Mesenchymal stem cell (in vitro differentiated cells and primary cell): ENCODE results near the gene FAM180A.
"Not testable (repeated sequence)": the region's sequence is repeated elsewhere in the genome, so short reads cannot be mapped to it uniquely, and the experiment has no call there.

ENCODE experiments used
- DNase-seq: peaks from one replicate; pipeline ENCODE4 v3.0.0-alpha.2; 2013
- H2AFZ ChIP-seq: one replicate; pipeline ENCODE4 v1.6.1; 2013; ENCODE audit warnings: low read depth, mild to moderate bottlenecking, control low read depth, inconsistent platforms, low read length, moderate library complexity
- H2AK5ac ChIP-seq: 2 replicates; pipeline ENCODE4 v1.6.1; 2013; ENCODE audit warnings: low read length, moderate library complexity, mild to moderate bottlenecking, inconsistent platforms; ENCODE audit not compliant: severe bottlenecking
- H2BK120ac ChIP-seq: one replicate; pipeline ENCODE4 v1.6.1; 2013; ENCODE audit warnings: low read depth, mild to moderate bottlenecking, inconsistent platforms, low read length, moderate library complexity
- H2BK12ac ChIP-seq, 2 experiments: one replicate each; pipeline ENCODE4 v1.6.1; 2013; ENCODE audit warnings: inconsistent platforms in 2 of 2, low read length in 2 of 2, mild to moderate bottlenecking in 2 of 2, moderate library complexity in 2 of 2, control low read depth in 1 of 2
- H2BK15ac ChIP-seq: one replicate; pipeline ENCODE4 v1.6.1; 2013; ENCODE audit warnings: mild to moderate bottlenecking, low read depth, inconsistent platforms; ENCODE audit not compliant: poor library complexity, severe bottlenecking
- H2BK5ac ChIP-seq: 2 replicates; pipeline ENCODE4 v1.6.1; 2013; ENCODE audit warnings: low read depth, mild to moderate bottlenecking, low read length, control low read depth, inconsistent platforms; ENCODE audit not compliant: poor library complexity, severe bottlenecking
- H3K14ac ChIP-seq, 2 experiments: one replicate each; pipeline ENCODE4 v1.6.1; 2013; ENCODE audit warnings: inconsistent platforms in 2 of 2, low read length in 2 of 2, control low read depth in 1 of 2, mild to moderate bottlenecking in 1 of 2, moderate library complexity in 1 of 2
- H3K18ac ChIP-seq, 2 experiments: one replicate each; pipeline ENCODE4 v1.6.1; 2013; ENCODE audit warnings: inconsistent platforms in 2 of 2, low read length in 2 of 2, control low read depth in 1 of 2, low read depth in 1 of 2, mild to moderate bottlenecking in 1 of 2
- H3K23ac ChIP-seq, 2 experiments: one replicate each; pipeline ENCODE4 v1.6.1; 2013; ENCODE audit warnings: inconsistent platforms in 2 of 2, low read length in 2 of 2, mild to moderate bottlenecking in 2 of 2, moderate library complexity in 2 of 2, control low read depth in 1 of 2
- H3K27ac ChIP-seq: 2 replicates; pipeline ENCODE4 v1.5.1; 2013; ENCODE audit warnings: mild to moderate bottlenecking, moderate library complexity, low read length, control low read depth, inconsistent platforms; ENCODE audit not compliant: poor library complexity, severe bottlenecking
- H3K27me3 ChIP-seq, 2 experiments: 2 replicates each; pipeline versions ENCODE4 v1.6.1 to v1.7.0; 2013; ENCODE audit warnings: low read length in 2 of 2, mild to moderate bottlenecking in 2 of 2, moderate library complexity in 2 of 2, control low read depth in 1 of 2, inconsistent platforms in 1 of 2; ENCODE audit not compliant: control insufficient read depth in 1 of 2, insufficient read depth in 1 of 2
- H3K36me3 ChIP-seq, 2 experiments: 2 replicates each; pipeline versions ENCODE4 v1.6.1 to v1.7.0; 2013; ENCODE audit warnings: low read length in 2 of 2, control low read depth in 1 of 2, inconsistent platforms in 1 of 2, low read depth in 1 of 2, mild to moderate bottlenecking in 1 of 2; ENCODE audit not compliant: insufficient read depth in 2 of 2, control insufficient read depth in 1 of 2
- H3K4ac ChIP-seq, 2 experiments: one replicate each; pipeline ENCODE4 v1.6.1; 2013; ENCODE audit warnings: inconsistent platforms in 2 of 2, low read length in 2 of 2, mild to moderate bottlenecking in 2 of 2, moderate library complexity in 2 of 2, control low read depth in 1 of 2, low read depth in 1 of 2
- H3K4me1 ChIP-seq: 2 replicates; pipeline ENCODE4 v1.6.1; 2013; ENCODE audit warnings: low read depth, low read length, control low read depth; ENCODE audit not compliant: control insufficient read depth, insufficient read depth
- H3K4me2 ChIP-seq: 2 replicates; pipeline ENCODE4 v1.6.1; 2013; ENCODE audit warnings: low read length, mild to moderate bottlenecking, inconsistent platforms; ENCODE audit not compliant: poor library complexity, severe bottlenecking
- H3K4me3 ChIP-seq, 2 experiments: 2 replicates each; pipeline versions ENCODE4 v1.5.1 to v1.7.0; 2013; ENCODE audit warnings: low read length in 2 of 2, mild to moderate bottlenecking in 2 of 2, control low read depth in 1 of 2, low read depth in 1 of 2; ENCODE audit not compliant: insufficient read depth in 1 of 2
- H3K79me1 ChIP-seq: replicated peaks from 2 replicates; pipeline ENCODE4 v1.6.1; 2013; ENCODE audit warnings: mild to moderate bottlenecking, control low read depth, low read length, inconsistent platforms; ENCODE audit not compliant: poor library complexity, severe bottlenecking
- H3K9ac ChIP-seq: 2 replicates; pipeline ENCODE4 v1.7.0; 2013; ENCODE audit warnings: mild to moderate bottlenecking, low read length, moderate library complexity
- H3K9me3 ChIP-seq: 2 replicates; pipeline ENCODE4 v1.7.0; 2013; ENCODE audit warnings: mild to moderate bottlenecking, low read length; ENCODE audit not compliant: control insufficient read depth
- H4K8ac ChIP-seq: one replicate; pipeline ENCODE4 v1.6.1; 2013; ENCODE audit warnings: inconsistent platforms, mild to moderate bottlenecking, low read length, moderate library complexity
- H4K91ac ChIP-seq: one replicate; pipeline ENCODE4 v1.6.1; 2013; ENCODE audit warnings: mild to moderate bottlenecking, low read length, inconsistent platforms
- WGBS: methylation state at CpG from one replicate; pipeline ENCODE4 v1.1.7; 2013; ENCODE audit warnings: mixed read lengths; 5-methylcytosine and 5-hydroxymethylcytosine counted together

Gene FAM180A

GRCh38 chr7:135704074-135704473, 44.5 kb downstream of the FAM180A start:
- H3K9ac ChIP-seq = no peak overlapping the region
- H3K79me1 ChIP-seq = no peaks in the 10 kb centered on the region
- H2BK12ac ChIP-seq = no peak overlapping the region
- no peak overlapping the region for H3K23ac ChIP-seq
- no peak overlapping the region for H2BK5ac ChIP-seq
- H3K4me1 ChIP-seq = no peaks in the 10 kb centered on the region
- no peak overlapping the region for H3K4me3 ChIP-seq
- H4K91ac ChIP-seq = no peak overlapping the region
- no peak overlapping the region for H3K4ac ChIP-seq
- no peak overlapping the region for H3K4me2 ChIP-seq
- WGBS = 55% methylated on average over 2 of the region's 2 CpGs
- no peak overlapping the region for H4K8ac ChIP-seq
- no peak for DNase-seq
- no peak overlapping the region for H2AFZ ChIP-seq
- no peak overlapping the region for H2BK15ac ChIP-seq
- no peak overlapping the region for H3K18ac ChIP-seq
- H2AK5ac ChIP-seq = no peak overlapping the region
- H3K27me3 ChIP-seq = peaks cover 0 to 5% of the 10 kb centered on the region in 2 experiments
- H3K9me3 ChIP-seq = no peaks in the 10 kb centered on the region
- H3K36me3 ChIP-seq = peaks cover 3 to 70% of the 10 kb centered on the region in 2 experiments
- no peak overlapping the region for H3K27ac ChIP-seq
- H2BK120ac ChIP-seq = no peak overlapping the region
- H3K14ac ChIP-seq = no peak overlapping the region

GRCh38 chr7:135697276-135698049, 51.1 kb downstream of the FAM180A start:
- no peak overlapping the region for H4K91ac ChIP-seq
- no peak for DNase-seq

GRCh38 chr7:135693558-135693957, 55.1 kb downstream of the FAM180A start:
- Histone ChIP-seq H3K4me1 (peaks cover 4% of the 10 kb centered on the region), H3K14ac (peak overlapping the region in 1 of 2 experiments; percentile 14), H2BK120ac (no peak overlapping the region), H3K36me3 (peaks cover 5 to 67% of the 10 kb centered on the region in 2 experiments), H3K27me3 (no peaks in the 10 kb centered on the region), H3K4me3 (no peak overlapping the region), H3K79me1 (peaks cover 4% of the 10 kb centered on the region), H3K9ac (no peak overlapping the region), H3K9me3 (no peaks in the 10 kb centered on the region), H2BK12ac (no peak overlapping the region), H2BK5ac (no peak overlapping the region), H4K8ac (no peak overlapping the region), H3K23ac (no peak overlapping the region), H3K4ac (no peak overlapping the region), H2BK15ac (no peak overlapping the region), H2AFZ (no peak overlapping the region), H4K91ac (no peak overlapping the region), H3K4me2 (no peak overlapping the region), H2AK5ac (no peak overlapping the region), H3K18ac (no peak overlapping the region), H3K27ac (no peak overlapping the region)
- DNase-seq = no peak
- WGBS = 93% methylated on average over 3 of the region's 4 CpGs

More at GRCh38 chr7:135697276-135698049, 51.1 kb downstream of the FAM180A start:
- H4K8ac ChIP-seq = no peak overlapping the region
- no peak overlapping the region for H3K23ac ChIP-seq
- no peak overlapping the region for H3K18ac ChIP-seq
- H3K4me1 ChIP-seq = peaks cover 2% of the 10 kb centered on the region
- no peak overlapping the region for H2AFZ ChIP-seq
- no peak overlapping the region for H3K27ac ChIP-seq
- no peak overlapping the region for H2BK15ac ChIP-seq
- H2AK5ac ChIP-seq = no peak overlapping the region
- H2BK5ac ChIP-seq = no peak overlapping the region
- peaks cover 4% of the 10 kb centered on the region for H3K79me1 ChIP-seq
- H3K9me3 ChIP-seq = no peaks in the 10 kb centered on the region
- no peak overlapping the region for H3K4me3 ChIP-seq
- no peak overlapping the region for H2BK12ac ChIP-seq
- H3K27me3 ChIP-seq = no peaks in the 10 kb centered on the region
- no peak overlapping the region for H3K4ac ChIP-seq
- no peak overlapping the region for H3K14ac ChIP-seq
- H3K4me2 ChIP-seq = no peak overlapping the region
- H2BK120ac ChIP-seq = no peak overlapping the region
- H3K36me3 ChIP-seq = peaks cover 0 to 61% of the 10 kb centered on the region in 2 experiments
- WGBS = 63% methylated on average over 8 of the region's 8 CpGs
- no peak overlapping the region for H3K9ac ChIP-seq

GRCh38 chr7:135692606-135693005, 56.0 kb downstream of the FAM180A start:
- DNase-seq, H2BK120ac ChIP-seq, H3K79me1 ChIP-seq, H3K23ac ChIP-seq, H2AFZ ChIP-seq, H3K4me2 ChIP-seq, H3K18ac ChIP-seq, H3K27ac ChIP-seq, H4K8ac ChIP-seq, H2BK15ac ChIP-seq, H2BK12ac ChIP-seq, H3K4me1 ChIP-seq, H3K27me3 ChIP-seq, H3K4me3 ChIP-seq, H3K9me3 ChIP-seq, H3K14ac ChIP-seq, H4K91ac ChIP-seq, H2BK5ac ChIP-seq, H3K9ac ChIP-seq, H3K4ac ChIP-seq, H2AK5ac ChIP-seq: not testable (repeated sequence)
- peaks cover 5 to 67% of the 10 kb centered on the region in 2 experiments for H3K36me3 ChIP-seq
- WGBS = 98% methylated on average over 7 of the region's 7 CpGs
